Caco-2 (cell line): ENCODE results near the gene SGF29. TPM values are rescaled to one million over a fixed set of nuclear protein-coding genes. Genes with fewer than 3 reads are reported as not detected.
"Not testable (repeated sequence)": the region's sequence is repeated elsewhere in the genome, so short reads cannot be mapped to it uniquely, and the experiment has no call there.

ENCODE experiments used
- BruUV-seq: library from RNA; stranded (reverse); fragments of 400-500 nt; replicated peaks from 2 replicates; lab custom pipeline; 2021; lab: Mats Ljungman, UMichigan
- CTCF ChIA-PET: fragments of 300-600 bp; sonication (Branson Sonifier 250); formaldehyde crosslinking; loops from one replicate; lab custom pipeline; 2022; ENCODE audit warnings: antibody characterized with exemption; lab: Charles Lee
- POLR2A ChIA-PET: fragments of 300-600 bp; sonication (Branson Sonifier 250); formaldehyde crosslinking; loops from one replicate; lab custom pipeline; 2022; ENCODE audit warnings: antibody characterized with exemption; lab: Charles Lee
- DNase-seq, 2 experiments: peaks; one replicate each; pipeline versions ENCODE4 v3.0.0 to v3.0.0-alpha.2; 2020 to 2022
- H3K27me3 ChIP-seq: replicated peaks from 2 replicates; pipeline ENCODE4 v1.6.0; 2011; ENCODE audit warnings: low read length; ENCODE audit not compliant: control insufficient read depth, insufficient read depth
- H3K36me3 ChIP-seq: 2 replicates; pipeline ENCODE4 v1.5.1; 2011; ENCODE audit warnings: low read length; ENCODE audit not compliant: control insufficient read depth, insufficient read depth
- H3K4me1 ChIP-seq: fragments of 250-450 bp; sonication (Bioruptor Pico); 2 replicates; pipeline ENCODE4 v1.5.1; 2020; ENCODE audit warnings: mild to moderate bottlenecking
- H3K4me3 ChIP-seq: 2 replicates; pipeline ENCODE4 v1.5.1; 2011; ENCODE audit warnings: low read depth, mild to moderate bottlenecking, control low read depth, low read length
- H3K9me3 ChIP-seq: fragments of 250-450 bp; sonication (Bioruptor Pico); 2 replicates; pipeline ENCODE4 v1.5.1; 2020; ENCODE audit warnings: mild to moderate bottlenecking, moderate library complexity
- H3K27ac Mint-ChIP-seq: one replicate; pipeline ENCODE4 v1.8.0; 2022; ENCODE audit warnings: mixed read lengths; ENCODE audit not compliant: unreplicated experiment
- H3K27me3 Mint-ChIP-seq: one replicate; pipeline ENCODE4 v1.8.0; 2022; ENCODE audit warnings: mixed read lengths; ENCODE audit not compliant: insufficient read depth, unreplicated experiment
- H3K36me3 Mint-ChIP-seq: one replicate; pipeline ENCODE4 v1.8.0; 2022; ENCODE audit warnings: mild to moderate bottlenecking, mixed read lengths; ENCODE audit not compliant: insufficient read depth, unreplicated experiment
- H3K4me1 Mint-ChIP-seq: one replicate; pipeline ENCODE4 v1.8.0; 2022; ENCODE audit warnings: low read depth, mixed read lengths; ENCODE audit not compliant: unreplicated experiment
- H3K4me3 Mint-ChIP-seq: one replicate; pipeline ENCODE4 v1.8.0; 2022; ENCODE audit warnings: mild to moderate bottlenecking, moderate library complexity, mixed read lengths; ENCODE audit not compliant: unreplicated experiment
- H3K9me3 Mint-ChIP-seq: one replicate; pipeline ENCODE4 v1.8.0; 2022; ENCODE audit warnings: mixed read lengths; ENCODE audit not compliant: unreplicated experiment
- CTCF ChIP-seq, 2 experiments: fragments of 200-600 bp in 1 of 2; IDR thresholded peaks; 1 replicate in 1 of 2; 2 replicates in 1 of 2; pipeline versions ENCODE4 v1.5.1 to v1.8.0; 2011 to 2022; ENCODE audit warnings: antibody characterized with exemption in 1 of 2, control low read depth in 1 of 2, inconsistent platforms in 1 of 2, low read depth in 1 of 2, low read length in 1 of 2, mild to moderate bottlenecking in 1 of 2, moderate library complexity in 1 of 2; ENCODE audit not compliant: insufficient read depth in 1 of 2, severe bottlenecking in 1 of 2, unreplicated experiment in 1 of 2
- intact Hi-C: fragments of 100-400 bp; cut with micrococcal nuclease; formaldehyde crosslinking; loops from one replicate; pipeline ENCODE4 v1.10.0; 2022; ENCODE audit not compliant: unreplicated experiment
- total RNA-seq: library from RNA; stranded (reverse); gene quantifications from 2 replicates; pipeline ENCODE4 v1.2.3, GENCODE V29; 2022

The SGF29 gene
- total RNA-seq, 1 experiment from 2014 or later: 29.8 TPM

GRCh38 chr16:28610595-28611191 lies 57.0 kb downstream of the SGF29 start:
- TF ChIP-seq CTCF (IDR thresholded peaks at IDR 0.05; ENCODE audit: insufficient read depth in 1 of 2, low read depth in 1 of 2, low read length in 1 of 2, severe bottlenecking in 1 of 2, unreplicated experiment in 1 of 2): no peak
- no peak for DNase-seq
- Mint-ChIP-seq H3K27ac (no peak overlapping the region), H3K36me3 (peaks cover 6% of the 10 kb centered on the region), H3K4me3 (no peak overlapping the region), H3K4me1 (no peaks in the 10 kb centered on the region), H3K27me3 (no peaks in the 10 kb centered on the region), H3K9me3 (no peaks in the 10 kb centered on the region)
- BruUV-seq: no TSS peak
- Histone ChIP-seq H3K27me3 (no peaks in the 10 kb centered on the region), H3K36me3 (no peaks in the 10 kb centered on the region), H3K4me3 (no peak overlapping the region), H3K9me3 (no peaks in the 10 kb centered on the region), H3K4me1 (no peaks in the 10 kb centered on the region)
- POLR2A ChIA-PET: no interaction called here
- CTCF ChIA-PET: no interaction called here
- intact Hi-C loops: no loop called here

GRCh38 chr16:28612359-28613280 lies 58.9 kb downstream of the SGF29 start:
- H3K4me3 Mint-ChIP-seq, H3K4me1 ChIP-seq, H3K4me1 Mint-ChIP-seq, H3K27ac Mint-ChIP-seq, H3K9me3 ChIP-seq, BruUV-seq, DNase-seq, H3K9me3 Mint-ChIP-seq, H3K27me3 Mint-ChIP-seq, intact Hi-C loops, H3K27me3 ChIP-seq, H3K4me3 ChIP-seq, H3K36me3 ChIP-seq, H3K36me3 Mint-ChIP-seq, POLR2A ChIA-PET, CTCF ChIA-PET: not testable (repeated sequence)

- DNase-seq, BruUV-seq, H3K27me3 ChIP-seq, CTCF ChIA-PET, POLR2A ChIA-PET, H3K4me1 ChIP-seq, intact Hi-C loops, H3K4me1 Mint-ChIP-seq, H3K27ac Mint-ChIP-seq, H3K36me3 ChIP-seq, H3K4me3 ChIP-seq, H3K9me3 Mint-ChIP-seq, H3K9me3 ChIP-seq, H3K27me3 Mint-ChIP-seq, H3K4me3 Mint-ChIP-seq, H3K36me3 Mint-ChIP-seq: not testable (repeated sequence)
These were observed 60.2 kb downstream of the SGF29 start for GRCh38 chr16:28613912-28614311.

- BruUV-seq, intact Hi-C loops, H3K27me3 ChIP-seq, H3K4me1 Mint-ChIP-seq, H3K4me3 ChIP-seq, POLR2A ChIA-PET, H3K36me3 ChIP-seq, H3K4me1 ChIP-seq, H3K27me3 Mint-ChIP-seq, H3K9me3 ChIP-seq, H3K9me3 Mint-ChIP-seq, H3K4me3 Mint-ChIP-seq, CTCF ChIA-PET, DNase-seq, H3K27ac Mint-ChIP-seq: not testable (repeated sequence)
- peaks cover 12% of the 10 kb centered on the region for H3K36me3 Mint-ChIP-seq
These were observed 60.8 kb downstream of the SGF29 start for GRCh38 chr16:28614561-28614960.
